GM10266 (cell line): ENCODE data around the gene THADA.

ENCODE experiments used
- DNase-seq: peaks from one replicate; pipeline ENCODE4 v3.0.0; 2012; ENCODE audit errors: extremely low spot score
- TF ChIP-seq, protein P1 (sequence below): IDR thresholded peaks from 2 replicates; pipeline ENCODE4 v1.5.1; 2012; ENCODE audit warnings: mild to moderate bottlenecking, low read depth; ENCODE audit not compliant: control insufficient read depth, insufficient read depth; ENCODE audit errors: missing control alignments

The THADA gene

DNA sequence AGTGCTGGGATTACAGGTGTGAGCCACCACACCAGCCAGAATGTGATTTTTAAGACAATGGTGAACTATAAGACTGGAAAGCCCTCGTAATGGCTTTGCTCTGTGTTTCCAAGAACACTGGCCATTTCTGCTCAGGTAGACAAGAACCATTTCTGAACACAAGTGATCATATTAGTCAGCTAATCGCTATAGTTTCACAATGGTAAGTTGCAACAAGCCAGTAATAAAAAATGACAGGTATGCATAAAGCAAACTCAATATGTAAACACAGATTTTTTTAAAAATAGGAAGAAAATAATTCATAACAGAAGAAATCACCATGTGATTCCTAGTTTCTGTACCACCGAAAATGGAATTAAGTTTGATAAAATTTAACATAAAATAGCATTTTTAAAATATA is 166.5 kb downstream of the THADA start:
- DNase-seq, result no peak
- TF ChIP-seq, protein P1, sequence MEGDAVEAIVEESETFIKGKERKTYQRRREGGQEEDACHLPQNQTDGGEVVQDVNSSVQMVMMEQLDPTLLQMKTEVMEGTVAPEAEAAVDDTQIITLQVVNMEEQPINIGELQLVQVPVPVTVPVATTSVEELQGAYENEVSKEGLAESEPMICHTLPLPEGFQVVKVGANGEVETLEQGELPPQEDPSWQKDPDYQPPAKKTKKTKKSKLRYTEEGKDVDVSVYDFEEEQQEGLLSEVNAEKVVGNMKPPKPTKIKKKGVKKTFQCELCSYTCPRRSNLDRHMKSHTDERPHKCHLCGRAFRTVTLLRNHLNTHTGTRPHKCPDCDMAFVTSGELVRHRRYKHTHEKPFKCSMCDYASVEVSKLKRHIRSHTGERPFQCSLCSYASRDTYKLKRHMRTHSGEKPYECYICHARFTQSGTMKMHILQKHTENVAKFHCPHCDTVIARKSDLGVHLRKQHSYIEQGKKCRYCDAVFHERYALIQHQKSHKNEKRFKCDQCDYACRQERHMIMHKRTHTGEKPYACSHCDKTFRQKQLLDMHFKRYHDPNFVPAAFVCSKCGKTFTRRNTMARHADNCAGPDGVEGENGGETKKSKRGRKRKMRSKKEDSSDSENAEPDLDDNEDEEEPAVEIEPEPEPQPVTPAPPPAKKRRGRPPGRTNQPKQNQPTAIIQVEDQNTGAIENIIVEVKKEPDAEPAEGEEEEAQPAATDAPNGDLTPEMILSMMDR, result no peak

DNA sequence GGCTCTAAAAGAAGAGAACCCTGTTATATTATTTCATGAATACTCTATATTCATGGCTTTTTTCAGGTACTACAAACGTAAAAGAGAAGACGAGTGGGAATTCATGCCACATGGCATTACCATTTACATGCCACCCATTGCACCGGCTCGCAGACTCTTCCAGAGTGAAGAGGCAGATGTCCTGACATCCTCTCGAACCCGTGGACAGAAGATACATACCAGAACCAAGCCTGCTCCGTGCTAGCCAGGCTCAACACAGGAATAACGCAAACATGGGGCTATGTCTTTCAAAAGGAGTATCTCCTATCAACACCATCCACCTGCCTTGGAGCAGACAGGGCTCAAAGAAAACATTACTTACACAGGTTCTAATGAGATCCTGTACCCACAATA is 168.8 kb downstream of the THADA start:
- TF ChIP-seq, protein P1, result no peak

DNA sequence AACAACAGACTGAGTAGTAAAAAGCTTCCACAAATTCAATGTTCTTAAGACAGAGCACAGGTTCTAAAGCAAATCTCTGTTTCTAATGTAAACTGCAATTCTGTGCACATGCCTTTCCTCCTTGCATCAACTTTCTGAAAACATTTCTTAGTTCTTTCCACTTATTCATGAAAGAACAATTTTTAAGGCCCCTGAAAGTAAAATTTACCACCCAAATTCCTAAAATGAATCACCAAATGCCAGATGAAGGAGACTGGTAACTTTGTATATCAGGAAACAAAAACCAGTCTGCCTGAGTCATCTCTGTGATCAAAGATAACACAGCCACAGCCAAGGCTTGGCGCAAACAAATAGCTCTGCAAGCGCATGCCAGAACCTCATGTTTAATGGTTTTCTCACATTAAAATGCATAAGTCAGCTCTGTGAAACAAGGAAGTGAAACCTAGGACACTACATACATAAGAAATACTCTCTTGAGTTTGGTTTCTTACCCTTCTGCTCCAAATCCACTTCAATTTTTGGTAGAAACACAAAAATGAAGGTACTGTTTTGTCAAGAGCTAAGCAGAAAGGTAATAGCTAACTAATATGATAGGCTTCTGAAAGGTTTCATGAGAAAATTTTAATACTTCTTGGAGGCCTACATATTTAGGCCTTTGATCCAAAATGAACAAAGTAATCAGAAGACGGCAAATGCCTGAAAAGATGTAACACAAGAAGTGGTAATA is 169.4 kb downstream of the THADA start:
- TF ChIP-seq, protein P1, result no peak
- DNase-seq, result peak; percentile 73

More for the DNA sequence above, 168.8 kb downstream of the THADA start:
- no peak for DNase-seq

GRCh38 chr2:43425659-43426058 is 170.2 kb downstream of the THADA start:
- DNase-seq, result no peak
- TF ChIP-seq, protein P1, result no peak

DNA sequence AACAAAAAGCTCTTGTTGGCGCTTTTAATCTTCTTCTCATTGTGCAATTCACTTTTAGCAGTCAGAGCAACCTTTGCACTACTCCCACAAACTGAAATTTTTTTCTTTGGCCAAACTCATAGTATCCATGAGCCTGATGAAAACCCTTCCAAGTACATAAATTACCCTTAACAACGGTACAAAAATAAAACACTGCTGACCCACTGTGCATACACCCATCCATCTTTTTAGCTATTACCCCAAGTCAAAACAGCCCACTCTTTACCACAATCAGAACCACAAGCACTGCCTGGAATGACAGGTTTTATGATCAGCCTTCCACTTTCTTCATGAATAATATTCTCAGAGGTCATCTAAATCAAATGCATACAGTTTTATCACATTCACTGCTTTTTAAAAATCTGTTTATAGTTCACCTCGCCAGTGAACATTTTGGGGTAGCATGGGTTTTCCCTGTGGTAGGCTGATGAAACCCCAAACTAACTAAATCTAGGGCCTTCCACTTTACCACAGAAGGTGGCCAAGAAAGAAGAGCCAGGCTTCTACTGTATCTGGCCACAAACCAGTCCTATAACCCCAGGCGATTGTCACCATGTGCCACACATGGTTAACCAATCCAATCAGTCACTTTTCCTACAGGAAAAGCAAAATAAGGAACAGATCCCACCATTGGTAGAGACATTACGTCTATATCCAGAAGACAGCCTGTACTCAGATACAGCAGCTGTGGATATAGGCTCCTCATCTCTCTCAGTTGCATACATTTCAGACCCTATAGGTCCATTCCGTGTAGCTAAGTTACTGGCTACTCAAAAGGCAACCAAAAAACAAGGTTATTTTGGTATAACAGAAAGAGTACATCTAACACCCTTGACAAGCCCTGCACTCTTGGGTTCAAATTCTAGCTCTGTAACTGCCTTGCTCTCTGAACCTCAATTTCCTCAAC is 171.3 kb downstream of the THADA start:
- no peak for DNase-seq
- TF ChIP-seq, protein P1, result no peak

DNA sequence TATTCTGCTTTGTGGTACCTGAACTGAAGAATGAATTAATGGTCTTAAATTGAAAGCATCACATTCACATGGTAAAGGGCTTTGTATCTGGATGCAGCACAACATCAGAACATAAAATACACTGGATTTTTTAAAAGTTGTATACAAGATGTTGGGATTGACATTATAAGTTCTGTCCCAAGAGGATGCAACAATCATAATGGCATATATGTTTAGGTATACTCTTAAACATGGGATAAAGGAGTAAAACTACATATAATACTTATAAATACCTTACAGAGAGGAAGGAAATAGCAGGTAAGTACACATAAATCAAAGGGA is 171.9 kb downstream of the THADA start:
- DNase-seq, result no peak
- TF ChIP-seq, protein P1, result no peak

DNA sequence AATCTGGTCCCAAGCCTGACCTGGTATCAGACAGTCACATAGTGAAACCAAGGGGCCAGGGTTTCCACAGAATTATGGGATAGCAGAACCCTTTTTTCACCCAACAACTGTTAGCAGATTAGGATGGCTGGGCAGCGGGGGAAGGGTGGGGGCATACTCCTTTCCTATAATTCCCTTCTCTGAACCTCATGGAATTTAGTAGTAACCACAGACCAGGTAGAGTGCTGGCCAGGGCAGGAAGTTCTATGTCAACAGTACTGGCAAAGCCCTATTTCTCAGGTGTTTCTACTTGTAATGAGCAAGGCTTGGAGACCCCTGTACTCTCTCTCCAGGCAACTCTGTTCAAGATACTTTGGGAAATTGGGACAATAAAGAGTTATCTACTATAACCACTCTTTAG is 174.6 kb downstream of the THADA start:
- DNase-seq, result no peak
- TF ChIP-seq, protein P1, result no peak
